WTC11 (cell line): Measurements from ENCODE around the gene SLC25A51. TPM values are rescaled to one million over a fixed set of nuclear protein-coding genes. Genes with fewer than 3 reads are reported as not detected.

ENCODE experiments used
- ATAC-seq: fragments of 200-7000 bp; cut with Tn5 transposase; 2 replicates; pipeline ENCODE4 v1.10.0; 2021; ENCODE audit warnings: mild to moderate bottlenecking, moderate library complexity
- CTCF ChIA-PET: fragments of 300-600 bp; sonication (Branson Sonifier 250); formaldehyde crosslinking; loops from one replicate; lab custom pipeline; 2021; ENCODE audit warnings: antibody characterized with exemption; lab: Charles Lee
- POLR2A ChIA-PET: fragments of 350-600 bp; sonication (Branson Sonifier 250); formaldehyde crosslinking; loops from one replicate; lab custom pipeline; 2021; ENCODE audit warnings: antibody characterized with exemption; lab: Charles Lee
- DNase-seq: peaks from one replicate; pipeline ENCODE4 v3.0.0; 2021; ENCODE audit warnings: low spot score
- H3K27ac Mint-ChIP-seq: 2 replicates; pipeline ENCODE4 v1.8.0; 2021; ENCODE audit warnings: mixed read lengths
- H3K27me3 Mint-ChIP-seq: 2 replicates; pipeline ENCODE4 v1.8.0; 2021; ENCODE audit warnings: low read depth, mild to moderate bottlenecking, moderate library complexity, mixed read lengths
- H3K36me3 Mint-ChIP-seq: 2 replicates; pipeline ENCODE4 v1.8.0; 2021; ENCODE audit warnings: mixed read lengths
- H3K4me1 Mint-ChIP-seq: 2 replicates; pipeline ENCODE4 v1.8.0; 2022; ENCODE audit warnings: mixed read lengths
- H3K4me3 Mint-ChIP-seq: 2 replicates; pipeline ENCODE4 v1.8.0; 2021; ENCODE audit warnings: mild to moderate bottlenecking, moderate library complexity, mixed read lengths
- H3K9me3 Mint-ChIP-seq: 2 replicates; pipeline ENCODE4 v1.8.0; 2021; ENCODE audit warnings: mixed read lengths
- ETV6 ChIP-seq: sonication (generic); formaldehyde crosslinking; IDR thresholded peaks from 2 replicates; pipeline ENCODE4 v1.8.1; 2022; ENCODE audit warnings: mild to moderate bottlenecking, missing genetic modification reagents
- GABPB1 ChIP-seq: sonication (generic); formaldehyde crosslinking; IDR thresholded peaks from 2 replicates; pipeline ENCODE4 v1.8.1; 2023; ENCODE audit warnings: mild to moderate bottlenecking, missing genetic modification reagents
- MYBL2 ChIP-seq: sonication (generic); formaldehyde crosslinking; IDR thresholded peaks from 2 replicates; pipeline ENCODE4 v1.8.1; 2023; ENCODE audit warnings: mild to moderate bottlenecking, moderate library complexity, missing genetic modification reagents
- SMAD3 ChIP-seq: sonication (generic); formaldehyde crosslinking; IDR thresholded peaks from 2 replicates; pipeline ENCODE4 v1.8.0; 2022; ENCODE audit warnings: missing genetic modification reagents, mild to moderate bottlenecking, borderline replicate concordance
- SMAD4 ChIP-seq: sonication (generic); formaldehyde crosslinking; IDR thresholded peaks from 2 replicates; pipeline ENCODE4 v1.8.0; 2022; ENCODE audit warnings: mild to moderate bottlenecking, missing genetic modification reagents
- total RNA-seq: library from RNA; stranded (reverse); gene quantifications from 3 replicates; pipeline ENCODE4 v1.2.3, GENCODE V29; 2021
- TF ChIP-seq, protein P1 (sequence below): fragments of 250-450 bp; sonication (Bioruptor Pico); IDR thresholded peaks from 2 replicates; pipeline ENCODE4 v1.9.0; 2021; ENCODE audit warnings: mild to moderate bottlenecking
- TF ChIP-seq, protein P2 (sequence below): sonication (generic); formaldehyde crosslinking; IDR thresholded peaks from 2 replicates; pipeline ENCODE4 v1.8.0; 2022; ENCODE audit warnings: mild to moderate bottlenecking, missing genetic modification reagents
- TF ChIP-seq, protein P3 (sequence below): fragments of 250-450 bp; sonication (Bioruptor Pico); IDR thresholded peaks from 2 replicates; pipeline ENCODE4 v1.9.0; 2021; ENCODE audit warnings: moderate library complexity, mild to moderate bottlenecking, inconsistent platforms, borderline replicate concordance
- TF ChIP-seq, protein P4 (sequence below): sonication (generic); formaldehyde crosslinking; conservative IDR thresholded peaks from 2 replicates; pipeline ENCODE4 v1.8.1; 2023; ENCODE audit warnings: mild to moderate bottlenecking, low read depth, missing genetic modification reagents, moderate library complexity
- TF ChIP-seq, protein P5 (sequence below): sonication (generic); formaldehyde crosslinking; IDR thresholded peaks from 2 replicates; pipeline ENCODE4 v1.8.0; 2023; ENCODE audit warnings: mild to moderate bottlenecking, missing genetic modification reagents
- TF ChIP-seq, protein P6 (sequence below): sonication (generic); formaldehyde crosslinking; IDR thresholded peaks from 2 replicates; pipeline ENCODE4 v1.8.1; 2023; ENCODE audit warnings: mild to moderate bottlenecking, missing genetic modification reagents, borderline replicate concordance
- TF ChIP-seq, protein P7 (sequence below): sonication (generic); formaldehyde crosslinking; IDR thresholded peaks from 2 replicates; pipeline ENCODE4 v1.8.1; 2022; ENCODE audit warnings: missing genetic modification reagents, borderline replicate concordance

Gene SLC25A51
- total RNA-seq, 1 experiment from 2014 or later = 15.4 TPM

DNA sequence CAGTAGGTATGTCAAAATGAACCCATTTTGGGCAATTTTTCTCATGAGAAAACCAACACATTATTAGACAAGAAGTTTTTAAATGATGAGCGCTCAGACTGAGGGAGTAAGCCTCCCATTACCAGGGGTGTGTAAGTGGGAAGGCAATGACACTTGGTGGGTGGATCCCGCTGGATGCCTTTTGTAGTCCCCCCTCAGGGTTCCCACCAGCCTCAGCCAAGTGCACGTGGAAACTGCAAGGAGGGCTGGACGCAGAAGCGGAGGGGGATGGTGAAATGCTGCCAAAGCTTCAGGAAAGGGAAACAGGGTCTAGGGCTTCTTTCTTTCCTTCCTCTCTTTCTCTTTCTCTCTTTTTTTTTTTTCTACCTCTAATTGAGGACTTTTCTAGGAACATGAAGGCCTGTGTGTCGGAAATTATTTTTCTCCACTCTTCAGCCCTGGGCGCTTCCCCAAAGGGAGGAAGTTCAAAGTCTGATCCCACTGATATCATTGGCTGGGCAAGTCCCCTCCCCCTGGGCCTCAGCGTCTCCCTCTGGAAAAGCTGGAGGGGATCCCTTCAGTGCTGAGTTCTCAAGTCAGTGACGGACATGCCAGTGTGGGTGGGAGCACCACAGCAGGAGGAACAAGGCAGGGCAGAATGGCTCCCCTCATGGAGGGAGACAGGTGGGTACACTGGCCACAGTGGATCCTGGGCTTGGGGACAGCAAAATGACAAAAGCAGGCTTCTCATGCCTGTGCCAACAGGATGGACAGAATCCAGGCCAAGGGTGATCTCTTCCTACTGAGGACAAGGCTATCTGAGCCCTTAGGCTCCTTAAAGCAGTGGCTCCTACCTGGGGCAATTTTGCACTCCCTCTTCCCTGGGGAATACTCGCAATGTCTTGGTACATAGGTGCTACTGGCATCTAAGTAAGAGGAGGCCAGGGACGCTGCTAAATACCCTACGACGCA is 23.9 kb upstream of the SLC25A51 start:
- DNase-seq (no peak), ATAC-seq (peak; percentile 41)
- no peak overlapping the region for H3K4me3 Mint-ChIP-seq
- H3K36me3 Mint-ChIP-seq = no peaks in the 10 kb centered on the region
- TF ChIP-seq SMAD4 (CRISPR knock-in tag) = no peak
- TF ChIP-seq, protein P1, sequence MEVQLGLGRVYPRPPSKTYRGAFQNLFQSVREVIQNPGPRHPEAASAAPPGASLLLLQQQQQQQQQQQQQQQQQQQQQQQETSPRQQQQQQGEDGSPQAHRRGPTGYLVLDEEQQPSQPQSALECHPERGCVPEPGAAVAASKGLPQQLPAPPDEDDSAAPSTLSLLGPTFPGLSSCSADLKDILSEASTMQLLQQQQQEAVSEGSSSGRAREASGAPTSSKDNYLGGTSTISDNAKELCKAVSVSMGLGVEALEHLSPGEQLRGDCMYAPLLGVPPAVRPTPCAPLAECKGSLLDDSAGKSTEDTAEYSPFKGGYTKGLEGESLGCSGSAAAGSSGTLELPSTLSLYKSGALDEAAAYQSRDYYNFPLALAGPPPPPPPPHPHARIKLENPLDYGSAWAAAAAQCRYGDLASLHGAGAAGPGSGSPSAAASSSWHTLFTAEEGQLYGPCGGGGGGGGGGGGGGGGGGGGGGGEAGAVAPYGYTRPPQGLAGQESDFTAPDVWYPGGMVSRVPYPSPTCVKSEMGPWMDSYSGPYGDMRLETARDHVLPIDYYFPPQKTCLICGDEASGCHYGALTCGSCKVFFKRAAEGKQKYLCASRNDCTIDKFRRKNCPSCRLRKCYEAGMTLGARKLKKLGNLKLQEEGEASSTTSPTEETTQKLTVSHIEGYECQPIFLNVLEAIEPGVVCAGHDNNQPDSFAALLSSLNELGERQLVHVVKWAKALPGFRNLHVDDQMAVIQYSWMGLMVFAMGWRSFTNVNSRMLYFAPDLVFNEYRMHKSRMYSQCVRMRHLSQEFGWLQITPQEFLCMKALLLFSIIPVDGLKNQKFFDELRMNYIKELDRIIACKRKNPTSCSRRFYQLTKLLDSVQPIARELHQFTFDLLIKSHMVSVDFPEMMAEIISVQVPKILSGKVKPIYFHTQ (CRISPR knock-in tag) = no peak
- TF ChIP-seq, protein P2, sequence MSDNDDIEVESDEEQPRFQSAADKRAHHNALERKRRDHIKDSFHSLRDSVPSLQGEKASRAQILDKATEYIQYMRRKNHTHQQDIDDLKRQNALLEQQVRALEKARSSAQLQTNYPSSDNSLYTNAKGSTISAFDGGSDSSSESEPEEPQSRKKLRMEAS (CRISPR knock-in tag) = no peak
- TF ChIP-seq, protein P3, sequence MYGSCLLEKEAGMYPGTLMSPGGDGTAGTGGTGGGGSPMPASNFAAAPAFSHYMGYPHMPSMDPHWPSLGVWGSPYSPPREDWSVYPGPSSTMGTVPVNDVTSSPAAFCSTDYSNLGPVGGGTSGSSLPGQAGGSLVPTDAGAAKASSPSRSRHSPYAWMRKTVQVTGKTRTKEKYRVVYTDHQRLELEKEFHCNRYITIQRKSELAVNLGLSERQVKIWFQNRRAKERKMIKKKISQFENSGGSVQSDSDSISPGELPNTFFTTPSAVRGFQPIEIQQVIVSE (CRISPR knock-in tag) = no peak
- TF ChIP-seq, protein P4, sequence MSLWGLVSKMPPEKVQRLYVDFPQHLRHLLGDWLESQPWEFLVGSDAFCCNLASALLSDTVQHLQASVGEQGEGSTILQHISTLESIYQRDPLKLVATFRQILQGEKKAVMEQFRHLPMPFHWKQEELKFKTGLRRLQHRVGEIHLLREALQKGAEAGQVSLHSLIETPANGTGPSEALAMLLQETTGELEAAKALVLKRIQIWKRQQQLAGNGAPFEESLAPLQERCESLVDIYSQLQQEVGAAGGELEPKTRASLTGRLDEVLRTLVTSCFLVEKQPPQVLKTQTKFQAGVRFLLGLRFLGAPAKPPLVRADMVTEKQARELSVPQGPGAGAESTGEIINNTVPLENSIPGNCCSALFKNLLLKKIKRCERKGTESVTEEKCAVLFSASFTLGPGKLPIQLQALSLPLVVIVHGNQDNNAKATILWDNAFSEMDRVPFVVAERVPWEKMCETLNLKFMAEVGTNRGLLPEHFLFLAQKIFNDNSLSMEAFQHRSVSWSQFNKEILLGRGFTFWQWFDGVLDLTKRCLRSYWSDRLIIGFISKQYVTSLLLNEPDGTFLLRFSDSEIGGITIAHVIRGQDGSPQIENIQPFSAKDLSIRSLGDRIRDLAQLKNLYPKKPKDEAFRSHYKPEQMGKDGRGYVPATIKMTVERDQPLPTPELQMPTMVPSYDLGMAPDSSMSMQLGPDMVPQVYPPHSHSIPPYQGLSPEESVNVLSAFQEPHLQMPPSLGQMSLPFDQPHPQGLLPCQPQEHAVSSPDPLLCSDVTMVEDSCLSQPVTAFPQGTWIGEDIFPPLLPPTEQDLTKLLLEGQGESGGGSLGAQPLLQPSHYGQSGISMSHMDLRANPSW (CRISPR knock-in tag) = no peak
- TF ChIP-seq, protein P5, sequence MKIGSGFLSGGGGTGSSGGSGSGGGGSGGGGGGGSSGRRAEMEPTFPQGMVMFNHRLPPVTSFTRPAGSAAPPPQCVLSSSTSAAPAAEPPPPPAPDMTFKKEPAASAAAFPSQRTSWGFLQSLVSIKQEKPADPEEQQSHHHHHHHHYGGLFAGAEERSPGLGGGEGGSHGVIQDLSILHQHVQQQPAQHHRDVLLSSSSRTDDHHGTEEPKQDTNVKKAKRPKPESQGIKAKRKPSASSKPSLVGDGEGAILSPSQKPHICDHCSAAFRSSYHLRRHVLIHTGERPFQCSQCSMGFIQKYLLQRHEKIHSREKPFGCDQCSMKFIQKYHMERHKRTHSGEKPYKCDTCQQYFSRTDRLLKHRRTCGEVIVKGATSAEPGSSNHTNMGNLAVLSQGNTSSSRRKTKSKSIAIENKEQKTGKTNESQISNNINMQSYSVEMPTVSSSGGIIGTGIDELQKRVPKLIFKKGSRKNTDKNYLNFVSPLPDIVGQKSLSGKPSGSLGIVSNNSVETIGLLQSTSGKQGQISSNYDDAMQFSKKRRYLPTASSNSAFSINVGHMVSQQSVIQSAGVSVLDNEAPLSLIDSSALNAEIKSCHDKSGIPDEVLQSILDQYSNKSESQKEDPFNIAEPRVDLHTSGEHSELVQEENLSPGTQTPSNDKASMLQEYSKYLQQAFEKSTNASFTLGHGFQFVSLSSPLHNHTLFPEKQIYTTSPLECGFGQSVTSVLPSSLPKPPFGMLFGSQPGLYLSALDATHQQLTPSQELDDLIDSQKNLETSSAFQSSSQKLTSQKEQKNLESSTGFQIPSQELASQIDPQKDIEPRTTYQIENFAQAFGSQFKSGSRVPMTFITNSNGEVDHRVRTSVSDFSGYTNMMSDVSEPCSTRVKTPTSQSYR (CRISPR knock-in tag) = no peak
- TF ChIP-seq MYBL2 (CRISPR knock-in tag) = no peak
- TF ChIP-seq GABPB1 = no peak
- TF ChIP-seq, protein P6, sequence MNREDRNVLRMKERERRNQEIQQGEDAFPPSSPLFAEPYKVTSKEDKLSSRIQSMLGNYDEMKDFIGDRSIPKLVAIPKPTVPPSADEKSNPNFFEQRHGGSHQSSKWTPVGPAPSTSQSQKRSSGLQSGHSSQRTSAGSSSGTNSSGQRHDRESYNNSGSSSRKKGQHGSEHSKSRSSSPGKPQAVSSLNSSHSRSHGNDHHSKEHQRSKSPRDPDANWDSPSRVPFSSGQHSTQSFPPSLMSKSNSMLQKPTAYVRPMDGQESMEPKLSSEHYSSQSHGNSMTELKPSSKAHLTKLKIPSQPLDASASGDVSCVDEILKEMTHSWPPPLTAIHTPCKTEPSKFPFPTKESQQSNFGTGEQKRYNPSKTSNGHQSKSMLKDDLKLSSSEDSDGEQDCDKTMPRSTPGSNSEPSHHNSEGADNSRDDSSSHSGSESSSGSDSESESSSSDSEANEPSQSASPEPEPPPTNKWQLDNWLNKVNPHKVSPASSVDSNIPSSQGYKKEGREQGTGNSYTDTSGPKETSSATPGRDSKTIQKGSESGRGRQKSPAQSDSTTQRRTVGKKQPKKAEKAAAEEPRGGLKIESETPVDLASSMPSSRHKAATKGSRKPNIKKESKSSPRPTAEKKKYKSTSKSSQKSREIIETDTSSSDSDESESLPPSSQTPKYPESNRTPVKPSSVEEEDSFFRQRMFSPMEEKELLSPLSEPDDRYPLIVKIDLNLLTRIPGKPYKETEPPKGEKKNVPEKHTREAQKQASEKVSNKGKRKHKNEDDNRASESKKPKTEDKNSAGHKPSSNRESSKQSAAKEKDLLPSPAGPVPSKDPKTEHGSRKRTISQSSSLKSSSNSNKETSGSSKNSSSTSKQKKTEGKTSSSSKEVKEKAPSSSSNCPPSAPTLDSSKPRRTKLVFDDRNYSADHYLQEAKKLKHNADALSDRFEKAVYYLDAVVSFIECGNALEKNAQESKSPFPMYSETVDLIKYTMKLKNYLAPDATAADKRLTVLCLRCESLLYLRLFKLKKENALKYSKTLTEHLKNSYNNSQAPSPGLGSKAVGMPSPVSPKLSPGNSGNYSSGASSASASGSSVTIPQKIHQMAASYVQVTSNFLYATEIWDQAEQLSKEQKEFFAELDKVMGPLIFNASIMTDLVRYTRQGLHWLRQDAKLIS (CRISPR knock-in tag) = no peak
- TF ChIP-seq SMAD3 (CRISPR knock-in tag) = no peak
- TF ChIP-seq, protein P7, sequence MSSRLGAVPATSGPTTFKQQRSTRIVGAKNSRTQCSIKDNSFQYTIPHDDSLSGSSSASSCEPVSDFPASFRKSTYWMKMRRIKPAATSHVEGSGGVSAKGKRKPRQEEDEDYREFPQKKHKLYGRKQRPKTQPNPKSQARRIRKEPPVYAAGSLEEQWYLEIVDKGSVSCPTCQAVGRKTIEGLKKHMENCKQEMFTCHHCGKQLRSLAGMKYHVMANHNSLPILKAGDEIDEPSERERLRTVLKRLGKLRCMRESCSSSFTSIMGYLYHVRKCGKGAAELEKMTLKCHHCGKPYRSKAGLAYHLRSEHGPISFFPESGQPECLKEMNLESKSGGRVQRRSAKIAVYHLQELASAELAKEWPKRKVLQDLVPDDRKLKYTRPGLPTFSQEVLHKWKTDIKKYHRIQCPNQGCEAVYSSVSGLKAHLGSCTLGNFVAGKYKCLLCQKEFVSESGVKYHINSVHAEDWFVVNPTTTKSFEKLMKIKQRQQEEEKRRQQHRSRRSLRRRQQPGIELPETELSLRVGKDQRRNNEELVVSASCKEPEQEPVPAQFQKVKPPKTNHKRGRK = no peak
- no peak for TF ChIP-seq ETV6 (CRISPR knock-in tag)
- no peaks in the 10 kb centered on the region for H3K27me3 Mint-ChIP-seq
- no peaks in the 10 kb centered on the region for H3K9me3 Mint-ChIP-seq
- CTCF ChIA-PET = interaction anchor here (1.3 kb wide), 1 partner anchor 14 kb away, joined by 3 read pairs; no protein-coding TSS in a partner anchor
- H3K27ac Mint-ChIP-seq = peak overlapping the region; percentile 41; the same call in 1 of the 2 replicates
- POLR2A ChIA-PET = no interaction called here
- peaks cover 20% of the 10 kb centered on the region for H3K4me1 Mint-ChIP-seq
